Keratinocyte (primary cell): Measurements from ENCODE around the gene ARL14EPL. TPM values are rescaled to one million over a fixed set of nuclear protein-coding genes. Genes with fewer than 3 reads are reported as not detected.
"Not testable (repeated sequence)": the region's sequence is repeated elsewhere in the genome, so short reads cannot be mapped to it uniquely, and the experiment has no call there.

ENCODE experiments used
- DNase-seq: peaks from one replicate; pipeline ENCODE4 v3.0.0-alpha.2; 2011; ENCODE audit warnings: low read depth, missing footprints, low spot score
- FAIRE-seq: peaks from 2 replicates; lab custom pipeline; 2011; peaks lifted over from hg19 to GRCh38; lab: Jason Lieb, UNC
- H2AFZ ChIP-seq: 2 replicates; pipeline ENCODE4 v1.6.0; 2012; ENCODE audit warnings: low read length, control low read depth, inconsistent platforms; ENCODE audit not compliant: control insufficient read depth
- H3K27ac ChIP-seq: 2 replicates; pipeline ENCODE4 v1.5.1; 2011; ENCODE audit warnings: low read length; ENCODE audit not compliant: control insufficient read depth, insufficient read depth
- H3K27me3 ChIP-seq: 3 replicates; pipeline ENCODE4 v1.6.0; 2011; ENCODE audit warnings: low read length; ENCODE audit not compliant: control insufficient read depth, insufficient read depth; ENCODE audit errors: extremely low read depth
- H3K36me3 ChIP-seq, 2 experiments: 2 replicates in 1 of 2; 3 replicates in 1 of 2; pipeline ENCODE4 v1.5.1; 2011; ENCODE audit warnings: low read length in 2 of 2, mild to moderate bottlenecking in 1 of 2; ENCODE audit not compliant: control insufficient read depth in 2 of 2, insufficient read depth in 2 of 2; ENCODE audit errors: extremely low read depth in 1 of 2
- H3K4me1 ChIP-seq: 3 replicates; pipeline ENCODE4 v1.5.1; 2011; ENCODE audit warnings: low read length; ENCODE audit not compliant: control insufficient read depth, insufficient read depth; ENCODE audit errors: extremely low read depth
- H3K4me2 ChIP-seq: 3 replicates; pipeline ENCODE4 v1.6.0; 2011; ENCODE audit warnings: low read depth, low read length; ENCODE audit not compliant: control insufficient read depth, insufficient read depth; ENCODE audit errors: extremely low read depth
- H3K4me3 ChIP-seq, 3 experiments: fragments of 200-600 bp in 1 of 3; sonication (generic) in 1 of 3; 2 replicates in 2 of 3; 3 replicates in 1 of 3; pipeline ENCODE4 v1.5.1; 2011 to 2016; ENCODE audit warnings: low read length in 3 of 3, mild to moderate bottlenecking in 3 of 3, control low read depth in 2 of 3, inconsistent platforms in 1 of 3, low read depth in 1 of 3, mixed read lengths in 1 of 3, mixed run types in 1 of 3, moderate library complexity in 1 of 3; ENCODE audit not compliant: control insufficient read depth in 2 of 3, insufficient read depth in 2 of 3; ENCODE audit errors: extremely low read depth in 1 of 3
- H3K79me2 ChIP-seq: 2 replicates; pipeline ENCODE4 v1.6.0; 2012; ENCODE audit warnings: low read length; ENCODE audit not compliant: control insufficient read depth, insufficient read depth
- H3K9ac ChIP-seq: 3 replicates; pipeline ENCODE4 v1.6.0; 2011; ENCODE audit warnings: low read length; ENCODE audit not compliant: control insufficient read depth, insufficient read depth; ENCODE audit errors: extremely low read depth
- H3K9me1 ChIP-seq: 3 replicates; pipeline ENCODE4 v1.6.0; 2011; ENCODE audit warnings: low read length; ENCODE audit not compliant: control insufficient read depth, insufficient read depth; ENCODE audit errors: extremely low read depth
- H3K9me3 ChIP-seq: 2 replicates; pipeline ENCODE4 v1.5.1; 2012; ENCODE audit warnings: low read depth, low read length; ENCODE audit not compliant: control insufficient read depth
- H4K20me1 ChIP-seq: 3 replicates; pipeline ENCODE4 v1.6.0; 2011; ENCODE audit warnings: low read length; ENCODE audit not compliant: control insufficient read depth, insufficient read depth; ENCODE audit errors: extremely low read depth
- EZH2 ChIP-seq: IDR thresholded peaks from one replicate; pipeline ENCODE4 v1.6.1; 2012; ENCODE audit warnings: inconsistent platforms, mild to moderate bottlenecking, low read length, moderate library complexity
- dilution Hi-C: fragments of 300-500 bp; cut with MboI; formaldehyde crosslinking; loops from one replicate; pipeline ENCODE4 v1.7.0; 2020; ENCODE audit warnings: low sequenced_read_pairs; ENCODE audit not compliant: extremely low pct_ligation_motif_present
- polyA plus RNA-seq, 5 experiments: library from polyadenylated mRNA; depleted of rRNA in 3 of 5; stranded (reverse) in 3 of 5; stranded (forward) in 1 of 5; unstranded in 1 of 5; fragments of >200 nt; gene quantifications; 1 replicate in 1 of 5; 2 replicates in 3 of 5; 3 replicates in 1 of 5; pipeline versions ENCODE4 v1.2.1 to v1.2.3, GENCODE V29; 2011 to 2012; ENCODE audit warnings: missing spikeins in 2 of 5, low read depth in 1 of 5, low replicate concordance in 1 of 5
- TF ChIP-seq, protein P1 (sequence below), 3 experiments: IDR thresholded peaks in 1 of 3; conservative IDR thresholded peaks in 1 of 3; optimal IDR thresholded peaks in 1 of 3; 2 replicates in 2 of 3; 3 replicates in 1 of 3; pipeline versions ENCODE3 to v1.5.1; 2011; ENCODE audit warnings: low read length in 3 of 3, mild to moderate bottlenecking in 3 of 3, moderate library complexity in 2 of 3, control low read depth in 1 of 3, inconsistent platforms in 1 of 3; ENCODE audit not compliant: insufficient read depth in 2 of 3; ENCODE audit errors: extremely low read depth in 1 of 3

The ARL14EPL gene
- polyA plus RNA-seq, 1 donor (not counting 4 experiments of a cell fraction or from before 2014, with no cell fraction given), result not detected

DNA sequence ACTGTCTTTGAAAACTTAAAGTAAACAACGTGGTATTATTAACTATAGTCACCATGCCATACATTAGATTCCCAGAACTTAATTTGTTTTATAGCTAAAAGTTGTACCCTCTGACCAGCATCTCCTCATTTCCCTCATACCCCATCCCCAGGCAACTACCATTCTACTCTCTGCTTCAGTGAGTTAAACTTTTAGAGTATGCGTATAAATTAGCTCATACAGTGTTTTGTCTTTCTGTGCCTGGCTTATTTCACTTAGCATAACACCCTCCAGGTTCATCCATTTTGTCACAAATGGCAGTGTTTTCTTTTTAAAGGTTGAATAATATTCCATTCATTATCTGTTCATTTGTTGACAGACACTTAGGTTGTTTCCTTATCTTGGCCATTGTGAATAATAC, 66.7 kb downstream of the ARL14EPL start:
- Histone ChIP-seq H2AFZ (no peak overlapping the region), H3K79me2 (no peaks in the 10 kb centered on the region), H4K20me1 (no peaks in the 10 kb centered on the region), H3K27ac (no peak overlapping the region), H3K9me1 (no peaks in the 10 kb centered on the region), H3K9ac (no peak overlapping the region), H3K4me2 (no peak overlapping the region), H3K9me3 (no peaks in the 10 kb centered on the region), H3K4me1 (no peaks in the 10 kb centered on the region), H3K27me3 (no peaks in the 10 kb centered on the region), H3K36me3 (no peaks in the 10 kb centered on the region), H3K4me3 (no peak overlapping the region)
- dilution Hi-C loops, result no loop called here
- FAIRE-seq, result no peak
- TF ChIP-seq, protein P1, sequence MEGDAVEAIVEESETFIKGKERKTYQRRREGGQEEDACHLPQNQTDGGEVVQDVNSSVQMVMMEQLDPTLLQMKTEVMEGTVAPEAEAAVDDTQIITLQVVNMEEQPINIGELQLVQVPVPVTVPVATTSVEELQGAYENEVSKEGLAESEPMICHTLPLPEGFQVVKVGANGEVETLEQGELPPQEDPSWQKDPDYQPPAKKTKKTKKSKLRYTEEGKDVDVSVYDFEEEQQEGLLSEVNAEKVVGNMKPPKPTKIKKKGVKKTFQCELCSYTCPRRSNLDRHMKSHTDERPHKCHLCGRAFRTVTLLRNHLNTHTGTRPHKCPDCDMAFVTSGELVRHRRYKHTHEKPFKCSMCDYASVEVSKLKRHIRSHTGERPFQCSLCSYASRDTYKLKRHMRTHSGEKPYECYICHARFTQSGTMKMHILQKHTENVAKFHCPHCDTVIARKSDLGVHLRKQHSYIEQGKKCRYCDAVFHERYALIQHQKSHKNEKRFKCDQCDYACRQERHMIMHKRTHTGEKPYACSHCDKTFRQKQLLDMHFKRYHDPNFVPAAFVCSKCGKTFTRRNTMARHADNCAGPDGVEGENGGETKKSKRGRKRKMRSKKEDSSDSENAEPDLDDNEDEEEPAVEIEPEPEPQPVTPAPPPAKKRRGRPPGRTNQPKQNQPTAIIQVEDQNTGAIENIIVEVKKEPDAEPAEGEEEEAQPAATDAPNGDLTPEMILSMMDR (optimal IDR thresholded peaks at IDR 0.05 in 1 of 3, IDR thresholded peaks at IDR 0.05 in 1 of 3, conservative IDR thresholded peaks at IDR 0.05 in 1 of 3; ENCODE audit: extremely low read depth in 1 of 3, insufficient read depth in 2 of 3, low read length in 3 of 3), result no peak
- no peak for TF ChIP-seq EZH2
- no peak for DNase-seq

DNA sequence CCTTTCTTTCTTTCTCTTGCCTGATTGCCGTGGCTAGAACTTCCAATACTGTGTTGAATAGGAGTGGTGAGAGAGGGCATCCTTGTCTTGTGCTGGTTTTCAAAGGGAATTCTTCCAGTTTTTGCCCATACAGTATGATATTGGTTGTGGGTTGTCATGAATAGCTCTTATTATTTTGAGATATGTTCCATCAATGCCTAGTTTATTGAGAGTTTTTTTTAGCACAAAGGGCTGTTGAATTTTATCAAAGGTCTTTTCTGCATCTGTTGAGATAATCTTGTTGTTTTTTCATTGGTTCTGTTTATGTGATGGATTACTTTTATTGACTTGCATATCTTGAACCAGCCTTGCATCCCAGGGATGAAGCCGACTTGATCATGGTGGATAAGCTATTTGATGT, 72.7 kb downstream of the ARL14EPL start:
- H3K27me3 ChIP-seq, H3K4me3 ChIP-seq, H4K20me1 ChIP-seq, H3K4me2 ChIP-seq, H3K9me3 ChIP-seq, H3K36me3 ChIP-seq, H3K79me2 ChIP-seq, H3K9ac ChIP-seq, dilution Hi-C loops, H3K4me1 ChIP-seq, H2AFZ ChIP-seq, DNase-seq, H3K9me1 ChIP-seq, H3K27ac ChIP-seq, FAIRE-seq: not testable (repeated sequence)

Other genes starting within 250 kb of the ARL14EPL start
- not detected in 3 replicates for gene CDO1, start 215.8 kb upstream of the ARL14EPL start, polyA plus RNA-seq
- 43.9 to 90.7 TPM (median 60.7 TPM) in 3 replicates for gene ATG12, start 190.9 kb upstream of the ARL14EPL start, polyA plus RNA-seq
- 72.4 to 153 TPM (median 77.4 TPM) in 3 replicates for gene AP3S1, start 190.5 kb upstream of the ARL14EPL start, polyA plus RNA-seq
- gene LVRN, start 70.0 kb upstream of the ARL14EPL start, polyA plus RNA-seq, result 0.05 to 0.23 TPM (median 0.08 TPM) in 3 replicates
- 13.2 to 22.3 TPM (median 15.6 TPM) in 3 replicates for gene COMMD10, start 52.6 kb downstream of the ARL14EPL start, polyA plus RNA-seq